Mesenchymal stem cell (in vitro differentiated cells and primary cell): Measurements from ENCODE around the gene RNF182.

Source experiments
- DNase-seq: peaks from one replicate; pipeline ENCODE4 v3.0.0-alpha.2; 2013
- H2AFZ ChIP-seq: one replicate; pipeline ENCODE4 v1.6.1; 2013; ENCODE audit warnings: low read depth, mild to moderate bottlenecking, control low read depth, inconsistent platforms, low read length, moderate library complexity
- H2AK5ac ChIP-seq: 2 replicates; pipeline ENCODE4 v1.6.1; 2013; ENCODE audit warnings: low read length, moderate library complexity, mild to moderate bottlenecking, inconsistent platforms; ENCODE audit not compliant: severe bottlenecking
- H2BK120ac ChIP-seq: one replicate; pipeline ENCODE4 v1.6.1; 2013; ENCODE audit warnings: low read depth, mild to moderate bottlenecking, inconsistent platforms, low read length, moderate library complexity
- H2BK12ac ChIP-seq, 2 experiments: one replicate each; pipeline ENCODE4 v1.6.1; 2013; ENCODE audit warnings: inconsistent platforms in 2 of 2, low read length in 2 of 2, mild to moderate bottlenecking in 2 of 2, moderate library complexity in 2 of 2, control low read depth in 1 of 2
- H2BK15ac ChIP-seq: one replicate; pipeline ENCODE4 v1.6.1; 2013; ENCODE audit warnings: mild to moderate bottlenecking, low read depth, inconsistent platforms; ENCODE audit not compliant: poor library complexity, severe bottlenecking
- H2BK5ac ChIP-seq: 2 replicates; pipeline ENCODE4 v1.6.1; 2013; ENCODE audit warnings: low read depth, mild to moderate bottlenecking, low read length, control low read depth, inconsistent platforms; ENCODE audit not compliant: poor library complexity, severe bottlenecking
- H3K14ac ChIP-seq, 2 experiments: one replicate each; pipeline ENCODE4 v1.6.1; 2013; ENCODE audit warnings: inconsistent platforms in 2 of 2, low read length in 2 of 2, control low read depth in 1 of 2, mild to moderate bottlenecking in 1 of 2, moderate library complexity in 1 of 2
- H3K18ac ChIP-seq, 2 experiments: one replicate each; pipeline ENCODE4 v1.6.1; 2013; ENCODE audit warnings: inconsistent platforms in 2 of 2, low read length in 2 of 2, control low read depth in 1 of 2, low read depth in 1 of 2, mild to moderate bottlenecking in 1 of 2
- H3K23ac ChIP-seq, 2 experiments: one replicate each; pipeline ENCODE4 v1.6.1; 2013; ENCODE audit warnings: inconsistent platforms in 2 of 2, low read length in 2 of 2, mild to moderate bottlenecking in 2 of 2, moderate library complexity in 2 of 2, control low read depth in 1 of 2
- H3K27ac ChIP-seq: 2 replicates; pipeline ENCODE4 v1.5.1; 2013; ENCODE audit warnings: mild to moderate bottlenecking, moderate library complexity, low read length, control low read depth, inconsistent platforms; ENCODE audit not compliant: poor library complexity, severe bottlenecking
- H3K27me3 ChIP-seq, 2 experiments: 2 replicates each; pipeline versions ENCODE4 v1.6.1 to v1.7.0; 2013; ENCODE audit warnings: low read length in 2 of 2, mild to moderate bottlenecking in 2 of 2, moderate library complexity in 2 of 2, control low read depth in 1 of 2, inconsistent platforms in 1 of 2; ENCODE audit not compliant: control insufficient read depth in 1 of 2, insufficient read depth in 1 of 2
- H3K36me3 ChIP-seq, 2 experiments: 2 replicates each; pipeline versions ENCODE4 v1.6.1 to v1.7.0; 2013; ENCODE audit warnings: low read length in 2 of 2, control low read depth in 1 of 2, inconsistent platforms in 1 of 2, low read depth in 1 of 2, mild to moderate bottlenecking in 1 of 2; ENCODE audit not compliant: insufficient read depth in 2 of 2, control insufficient read depth in 1 of 2
- H3K4ac ChIP-seq, 2 experiments: one replicate each; pipeline ENCODE4 v1.6.1; 2013; ENCODE audit warnings: inconsistent platforms in 2 of 2, low read length in 2 of 2, mild to moderate bottlenecking in 2 of 2, moderate library complexity in 2 of 2, control low read depth in 1 of 2, low read depth in 1 of 2
- H3K4me1 ChIP-seq: 2 replicates; pipeline ENCODE4 v1.6.1; 2013; ENCODE audit warnings: low read depth, low read length, control low read depth; ENCODE audit not compliant: control insufficient read depth, insufficient read depth
- H3K4me2 ChIP-seq: 2 replicates; pipeline ENCODE4 v1.6.1; 2013; ENCODE audit warnings: low read length, mild to moderate bottlenecking, inconsistent platforms; ENCODE audit not compliant: poor library complexity, severe bottlenecking
- H3K4me3 ChIP-seq, 2 experiments: 2 replicates each; pipeline versions ENCODE4 v1.5.1 to v1.7.0; 2013; ENCODE audit warnings: low read length in 2 of 2, mild to moderate bottlenecking in 2 of 2, control low read depth in 1 of 2, low read depth in 1 of 2; ENCODE audit not compliant: insufficient read depth in 1 of 2
- H3K79me1 ChIP-seq: replicated peaks from 2 replicates; pipeline ENCODE4 v1.6.1; 2013; ENCODE audit warnings: mild to moderate bottlenecking, control low read depth, low read length, inconsistent platforms; ENCODE audit not compliant: poor library complexity, severe bottlenecking
- H3K9ac ChIP-seq: 2 replicates; pipeline ENCODE4 v1.7.0; 2013; ENCODE audit warnings: mild to moderate bottlenecking, low read length, moderate library complexity
- H3K9me3 ChIP-seq: 2 replicates; pipeline ENCODE4 v1.7.0; 2013; ENCODE audit warnings: mild to moderate bottlenecking, low read length; ENCODE audit not compliant: control insufficient read depth
- H4K8ac ChIP-seq: one replicate; pipeline ENCODE4 v1.6.1; 2013; ENCODE audit warnings: inconsistent platforms, mild to moderate bottlenecking, low read length, moderate library complexity
- H4K91ac ChIP-seq: one replicate; pipeline ENCODE4 v1.6.1; 2013; ENCODE audit warnings: mild to moderate bottlenecking, low read length, inconsistent platforms
- WGBS: methylation state at CpG from one replicate; pipeline ENCODE4 v1.1.7; 2013; ENCODE audit warnings: mixed read lengths; 5-methylcytosine and 5-hydroxymethylcytosine counted together

RNF182 gene

DNA sequence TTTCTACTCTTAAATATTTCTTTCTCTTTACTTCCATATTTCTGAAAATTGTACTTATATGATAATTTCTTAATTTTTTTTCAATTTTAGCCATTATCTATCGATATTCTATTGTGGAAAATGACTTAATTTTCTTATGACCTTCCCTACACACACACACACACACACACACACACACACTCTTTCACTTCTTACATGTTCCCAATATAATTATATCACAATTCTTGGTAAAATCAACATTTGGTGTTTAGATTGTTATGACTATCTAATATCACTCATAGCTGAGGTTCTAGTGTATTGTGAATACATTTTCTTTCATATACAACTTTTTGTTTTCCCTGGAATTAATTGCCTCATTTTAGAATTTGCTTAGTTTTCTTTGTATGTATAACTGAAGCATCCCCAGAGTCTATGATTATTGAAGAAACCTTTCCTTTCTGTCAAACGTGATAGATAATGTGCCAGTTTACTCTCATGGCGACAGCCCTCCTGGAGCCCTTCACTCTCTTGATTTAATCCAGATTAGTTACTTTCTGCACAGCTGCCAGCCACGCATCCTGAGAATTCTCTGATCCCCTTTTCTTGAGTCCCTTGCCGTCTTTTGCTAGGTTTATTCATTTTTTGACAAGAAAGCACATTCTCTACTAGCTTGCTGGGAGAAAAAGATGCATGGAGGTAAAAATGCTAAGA lies 63.4 kb downstream of the RNF182 start:
- no peak overlapping the region for H2BK15ac ChIP-seq
- H3K79me1 ChIP-seq, result no peaks in the 10 kb centered on the region
- H3K14ac ChIP-seq, result no peak overlapping the region
- H3K36me3 ChIP-seq, result no peaks in the 10 kb centered on the region
- H3K27ac ChIP-seq, result no peak overlapping the region
- H3K4me3 ChIP-seq, result no peak overlapping the region
- H3K4me2 ChIP-seq, result no peak overlapping the region
- no peak overlapping the region for H2AK5ac ChIP-seq
- no peak overlapping the region for H3K23ac ChIP-seq
- H4K91ac ChIP-seq, result no peak overlapping the region
- H3K27me3 ChIP-seq, result no peaks in the 10 kb centered on the region
- no peak overlapping the region for H2BK5ac ChIP-seq
- WGBS, result 71% methylated on average over 4 of the region's 5 CpGs
- H2AFZ ChIP-seq, result no peak overlapping the region
- H2BK12ac ChIP-seq, result no peak overlapping the region
- H3K9ac ChIP-seq, result no peak overlapping the region
- no peak overlapping the region for H3K4ac ChIP-seq
- H3K4me1 ChIP-seq, result peaks cover 1% of the 10 kb centered on the region
- H2BK120ac ChIP-seq, result no peak overlapping the region
- H3K9me3 ChIP-seq, result no peaks in the 10 kb centered on the region
- no peak overlapping the region for H4K8ac ChIP-seq
- DNase-seq, result no peak
- H3K18ac ChIP-seq, result peak overlapping the region in 1 of 2 experiments; percentile 48

DNA sequence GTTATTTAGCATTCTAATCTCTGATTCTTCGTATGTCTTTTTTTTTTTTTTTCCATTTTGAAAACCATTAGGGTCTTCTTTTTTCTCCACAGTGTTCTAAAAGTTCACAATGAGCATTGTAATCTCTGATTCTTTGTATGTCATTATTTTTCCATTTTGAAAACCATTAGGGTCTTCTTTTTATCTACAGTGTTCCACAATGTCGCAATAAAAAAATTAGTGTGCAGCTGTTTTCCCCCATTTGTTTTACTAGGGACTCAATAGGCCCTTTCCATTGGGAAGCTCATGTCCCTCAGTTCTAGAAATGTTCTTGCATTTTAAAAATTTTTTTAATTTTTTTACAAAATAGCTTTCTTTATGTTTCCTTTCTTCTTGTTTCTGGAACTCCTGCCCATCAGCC lies 64.2 kb downstream of the RNF182 start:
- Histone ChIP-seq H3K79me1 (no peaks in the 10 kb centered on the region), H3K23ac (no peak overlapping the region), H2AK5ac (no peak overlapping the region), H3K4ac (no peak overlapping the region), H3K14ac (no peak overlapping the region), H2BK15ac (no peak overlapping the region), H3K27me3 (no peaks in the 10 kb centered on the region), H3K4me2 (no peak overlapping the region), H3K18ac (no peak overlapping the region), H3K27ac (no peak overlapping the region), H3K9me3 (no peaks in the 10 kb centered on the region), H2BK5ac (no peak overlapping the region), H3K36me3 (no peaks in the 10 kb centered on the region), H3K4me3 (no peak overlapping the region), H2AFZ (no peak overlapping the region), H4K8ac (no peak overlapping the region), H3K9ac (no peak overlapping the region), H2BK12ac (no peak overlapping the region), H2BK120ac (no peak overlapping the region), H4K91ac (no peak overlapping the region), H3K4me1 (peaks cover 1% of the 10 kb centered on the region)
- DNase-seq, result no peak
- WGBS, result 100% methylated on average over 1 of the region's 2 CpGs

DNA sequence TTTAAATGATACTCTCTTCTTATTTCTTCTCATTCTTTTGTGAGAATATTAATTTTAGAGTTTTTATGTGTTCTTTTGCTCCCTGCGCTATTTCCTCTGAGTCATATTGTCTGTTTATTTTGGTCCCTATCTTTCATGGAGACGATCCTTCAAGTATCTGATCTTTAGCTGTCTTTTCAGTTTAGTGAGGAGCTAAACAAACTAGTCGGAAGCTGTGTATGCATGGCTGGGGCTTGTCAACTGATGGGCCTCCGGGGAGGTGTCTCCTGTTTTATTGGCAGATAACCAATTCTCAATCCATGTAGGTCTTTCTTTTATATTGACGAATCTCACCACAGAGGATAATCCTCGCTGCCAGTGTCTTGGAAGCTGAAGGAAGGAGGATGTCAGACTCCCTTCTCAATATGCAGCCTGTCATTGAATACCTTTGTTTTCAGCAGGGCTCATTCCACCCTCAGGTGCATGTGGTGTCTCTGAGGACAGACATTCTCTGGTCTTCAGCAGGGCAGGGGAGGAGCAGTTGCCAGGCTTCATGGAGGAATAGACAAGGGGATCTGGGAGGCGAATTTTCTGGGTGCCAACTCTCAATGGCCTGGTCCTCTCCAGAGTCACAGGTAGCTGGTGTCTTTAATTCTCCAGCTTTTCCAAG lies 64.9 kb downstream of the RNF182 start:
- peak; percentile 54 for DNase-seq
- Histone ChIP-seq H4K91ac (no peak overlapping the region), H2BK120ac (no peak overlapping the region), H4K8ac (peak overlapping the region; percentile 45), H3K23ac (no peak overlapping the region), H3K14ac (no peak overlapping the region), H2AK5ac (no peak overlapping the region), H3K4me1 (peaks cover 1% of the 10 kb centered on the region), H3K79me1 (no peaks in the 10 kb centered on the region), H2BK5ac (no peak overlapping the region), H3K9me3 (no peaks in the 10 kb centered on the region), H3K4me2 (no peak overlapping the region), H3K4me3 (no peak overlapping the region), H3K36me3 (no peaks in the 10 kb centered on the region), H3K27me3 (no peaks in the 10 kb centered on the region), H3K18ac (peak overlapping the region in 1 of 2 experiments; percentile 14), H3K4ac (no peak overlapping the region), H2BK15ac (no peak overlapping the region), H3K27ac (no peak overlapping the region), H3K9ac (no peak overlapping the region), H2BK12ac (peak overlapping the region in 1 of 2 experiments; percentile 80), H2AFZ (no peak overlapping the region)
- WGBS, result 44% methylated on average over 6 of the region's 7 CpGs

DNA sequence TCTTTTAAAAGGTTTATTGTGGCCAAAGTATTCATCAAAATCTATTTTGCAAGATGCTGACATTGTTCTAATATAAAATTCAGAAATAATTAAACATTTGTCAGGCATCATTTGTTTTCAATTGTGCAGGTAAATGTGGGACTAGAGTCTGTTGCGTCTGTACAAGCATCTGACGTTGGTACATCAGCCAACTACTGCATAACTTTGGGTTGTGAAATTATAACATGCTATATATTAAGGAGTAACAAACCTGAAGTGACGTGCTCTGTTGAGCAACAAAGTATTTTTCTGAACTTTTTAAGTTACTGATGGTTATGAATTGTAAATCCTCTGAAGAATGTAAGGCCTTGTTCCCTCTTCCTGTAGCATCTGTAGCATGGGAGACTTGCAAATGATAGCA lies 66.0 kb downstream of the RNF182 start:
- peak overlapping the region in 1 of 2 experiments; percentile 52 for H3K18ac ChIP-seq

More for the DNA sequence above, 66.0 kb downstream of the RNF182 start:
- Histone ChIP-seq H4K91ac (no peak overlapping the region), H3K14ac (no peak overlapping the region), H3K36me3 (no peaks in the 10 kb centered on the region), H2BK5ac (no peak overlapping the region), H3K4ac (no peak overlapping the region), H3K9ac (no peak overlapping the region), H3K4me1 (peaks cover 1% of the 10 kb centered on the region), H3K27ac (no peak overlapping the region), H2BK120ac (no peak overlapping the region), H3K4me2 (no peak overlapping the region), H2BK12ac (no peak overlapping the region), H2AFZ (no peak overlapping the region), H3K27me3 (no peaks in the 10 kb centered on the region), H3K9me3 (no peaks in the 10 kb centered on the region), H4K8ac (no peak overlapping the region), H2AK5ac (no peak overlapping the region), H3K79me1 (no peaks in the 10 kb centered on the region), H3K4me3 (no peak overlapping the region), H3K23ac (no peak overlapping the region), H2BK15ac (no peak overlapping the region)
- DNase-seq, result peak; percentile 26
- WGBS, result 75% methylated on average over 3 of the region's 3 CpGs
